Activated CD8-positive, alpha-beta memory T cell treated with anti-CD3 and anti-CD28 coated beads, Interleukin-2, amount 50 U/mL, for 48 hours (primary cell): Measurements from ENCODE around the gene BCAR1.
"Not testable (repeated sequence)": the region's sequence is repeated elsewhere in the genome, so short reads cannot be mapped to it uniquely, and the experiment has no call there.

ENCODE experiments used
- DNase-seq: peaks from one replicate; pipeline ENCODE4 v3.0.0-alpha.2; 2020

The BCAR1 gene

DNA sequence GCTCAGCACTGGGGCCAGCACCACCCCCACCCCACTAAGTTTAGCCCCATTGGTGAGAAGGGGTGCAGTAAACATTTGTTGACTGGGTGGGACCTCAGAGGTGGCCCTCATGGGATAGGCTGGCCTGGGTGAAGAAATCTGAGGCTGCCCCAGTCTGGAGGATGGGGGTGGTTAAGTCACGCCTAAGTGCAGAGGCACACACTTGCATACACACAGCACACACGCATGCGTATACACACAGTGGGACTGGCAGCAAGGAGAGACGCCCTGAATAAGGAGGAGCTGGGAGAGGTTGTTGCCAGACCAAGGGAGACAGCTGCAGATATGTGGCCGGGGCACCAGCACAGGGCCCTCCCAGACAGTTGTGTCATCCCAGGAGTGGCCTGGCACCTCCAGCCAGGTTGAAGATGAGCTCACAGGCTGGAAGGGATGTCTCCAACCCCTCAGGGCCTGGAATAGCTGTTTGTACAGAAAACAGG, 3.0 kb upstream of the BCAR1 start:
- DNase-seq: no peak

DNA sequence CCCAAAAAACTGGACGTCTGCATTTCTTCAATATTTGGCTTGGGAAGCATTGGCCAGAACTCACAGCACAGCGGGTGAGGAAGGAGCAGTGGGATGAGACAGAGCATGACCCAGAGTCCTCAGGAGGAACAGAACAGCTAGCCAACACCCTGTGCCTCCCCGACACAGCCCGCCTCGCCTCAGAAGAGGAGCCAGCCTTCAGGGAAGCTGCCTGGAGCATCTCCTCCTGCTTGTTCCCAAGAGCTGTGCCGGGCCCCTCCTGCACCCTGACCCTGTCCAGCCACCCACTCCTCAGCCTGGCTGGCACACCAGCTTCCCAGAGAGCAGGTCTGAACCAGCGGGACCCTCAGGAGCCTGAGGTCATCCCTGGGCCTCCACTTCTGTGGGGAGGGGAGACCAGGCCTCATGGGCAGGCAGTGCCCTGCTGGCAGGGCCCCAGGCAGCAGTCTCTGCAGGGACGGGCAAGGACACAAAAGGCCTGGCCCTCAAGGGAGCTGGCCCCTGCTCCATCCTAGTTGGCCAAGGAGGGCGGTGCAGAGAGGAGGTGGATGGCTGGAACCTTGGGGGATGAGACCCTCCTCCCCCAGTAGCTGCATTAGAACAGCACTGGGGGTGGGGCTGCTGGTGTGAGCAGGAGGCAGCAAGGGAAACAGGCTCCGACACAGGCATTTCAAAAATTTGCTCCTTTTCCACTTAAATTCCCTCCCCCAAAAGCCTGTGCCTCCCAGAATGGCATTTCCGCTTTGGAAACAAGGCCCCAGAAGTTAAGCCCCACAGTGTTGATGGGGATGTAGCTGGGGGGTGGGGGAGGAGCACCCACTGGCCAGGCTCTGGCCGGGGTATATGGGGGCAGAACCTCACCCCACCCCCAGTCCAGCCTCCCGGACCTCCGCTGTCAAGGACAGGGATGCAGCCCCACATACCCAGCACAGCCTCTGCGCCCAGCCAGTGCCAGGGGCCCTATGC, 1.8 kb upstream of the BCAR1 start:
- no peak for DNase-seq

DNA sequence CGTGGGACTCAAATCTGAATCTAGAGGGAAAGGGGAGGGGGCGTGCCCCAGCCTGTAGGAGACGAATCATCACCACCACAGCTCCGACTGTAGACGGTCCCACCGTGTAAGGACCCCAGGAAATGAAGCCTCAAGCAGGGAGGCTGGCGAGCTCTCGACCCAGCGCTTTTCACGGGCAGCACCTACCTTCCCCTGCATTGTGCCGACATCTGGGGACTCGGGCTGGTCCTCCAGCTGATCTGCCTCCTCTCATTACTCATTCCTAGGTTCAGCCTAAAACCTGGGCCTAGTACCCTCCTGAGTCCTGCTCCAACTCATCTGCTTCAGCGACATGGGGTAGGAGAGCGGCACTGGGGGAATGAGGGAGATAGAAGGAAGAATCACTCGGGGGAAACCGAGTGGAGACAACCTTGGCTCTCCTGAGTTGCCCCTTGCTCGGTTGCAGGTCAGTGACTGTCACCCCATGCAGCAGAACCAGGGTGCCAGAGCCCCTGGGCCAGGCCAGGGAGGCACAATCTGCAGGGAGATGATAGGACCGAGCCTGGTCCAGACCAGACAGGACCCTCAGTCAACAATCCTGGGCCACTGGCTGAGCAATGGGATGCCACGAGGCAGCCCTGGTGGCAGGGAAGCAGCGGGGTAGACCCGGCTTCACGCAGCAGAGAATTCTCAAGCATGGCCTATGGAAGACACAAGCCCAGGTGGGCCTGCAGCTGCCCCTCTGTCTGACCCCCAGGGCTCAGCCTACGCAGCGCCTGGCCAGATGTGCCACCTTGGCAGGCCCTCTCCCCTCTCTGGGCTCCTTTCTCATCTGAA, 833 bp upstream of the BCAR1 start:
- no peak for DNase-seq

DNA sequence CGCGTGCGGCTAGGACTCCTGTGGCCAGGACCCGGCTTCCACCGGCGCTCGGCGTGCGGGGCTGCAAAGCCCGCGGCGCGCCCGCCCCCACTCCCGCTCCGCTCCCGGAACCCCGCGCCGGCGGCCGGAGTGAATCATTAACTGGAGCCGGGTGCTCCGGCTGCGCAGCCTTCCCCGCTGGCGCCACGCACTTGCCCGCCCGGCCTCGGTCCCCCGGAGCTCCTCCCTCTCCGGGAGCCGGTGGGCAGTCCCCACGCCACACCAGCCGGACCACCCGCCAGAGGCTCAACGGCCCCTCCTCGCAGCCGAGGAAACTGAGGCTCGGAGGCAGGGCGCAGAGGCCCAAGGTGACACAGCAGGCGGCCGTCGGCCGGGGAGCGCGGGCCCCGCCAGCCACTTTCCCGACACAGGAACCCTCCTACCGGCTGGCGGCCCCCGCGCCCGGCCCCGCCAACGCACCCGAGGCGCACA, 580 bp downstream of the BCAR1 start:
- DNase-seq: no peak

DNA sequence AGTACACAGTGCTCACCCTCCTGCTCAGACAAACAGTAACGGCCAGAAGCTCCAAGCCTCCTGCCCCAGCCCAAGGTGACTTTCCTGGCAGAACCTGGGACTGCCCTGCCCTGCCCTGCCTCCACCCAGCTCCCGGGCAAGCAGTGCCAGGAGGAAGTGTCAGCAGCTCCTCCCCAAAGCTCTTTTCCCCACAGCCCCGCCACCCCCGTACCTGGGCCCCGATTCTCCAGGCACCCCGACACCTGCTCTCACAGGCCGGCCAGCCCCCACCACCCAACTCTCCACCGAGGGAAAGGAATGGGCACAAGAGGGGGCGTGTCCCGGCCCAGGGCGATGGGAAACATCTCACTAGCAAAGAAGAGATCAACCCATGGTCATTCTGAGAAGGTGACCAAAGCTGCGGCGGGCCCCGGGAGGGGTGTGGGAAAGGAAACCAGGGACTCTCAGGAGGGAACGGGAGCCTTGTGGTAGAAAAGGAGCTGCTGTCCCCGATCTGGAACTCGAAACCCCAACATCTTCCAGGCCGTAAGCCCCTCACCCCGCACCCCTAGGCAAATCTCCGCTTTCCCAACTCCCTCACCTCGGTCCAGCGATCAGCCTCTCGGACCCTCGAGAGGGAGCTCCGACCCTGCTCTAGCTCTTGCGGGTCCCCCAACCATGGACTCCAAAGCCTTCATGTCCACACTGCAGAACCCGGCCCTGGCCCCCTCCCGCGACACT, 1.2 kb downstream of the BCAR1 start:
- no peak for DNase-seq

DNA sequence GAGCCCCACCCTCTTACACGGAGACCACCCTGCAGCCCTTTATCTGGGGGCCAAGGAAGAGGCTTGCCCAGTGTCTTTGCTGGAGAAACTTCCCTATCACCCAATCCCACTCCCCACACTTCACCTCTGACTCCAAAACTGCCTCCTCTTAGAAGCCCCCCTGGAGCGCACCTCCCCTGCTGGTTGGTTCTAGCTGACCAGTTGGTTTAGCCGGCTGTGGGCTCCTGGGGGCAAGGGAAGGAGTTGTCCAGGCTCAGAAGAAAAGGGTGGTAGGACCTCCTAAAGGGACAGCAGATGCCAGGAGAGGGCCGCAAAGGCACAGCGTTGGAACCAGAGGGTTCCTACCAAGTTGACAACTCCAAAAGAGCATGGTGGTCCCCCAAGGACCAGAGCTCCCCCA, 2.0 kb downstream of the BCAR1 start:
- no peak for DNase-seq

DNA sequence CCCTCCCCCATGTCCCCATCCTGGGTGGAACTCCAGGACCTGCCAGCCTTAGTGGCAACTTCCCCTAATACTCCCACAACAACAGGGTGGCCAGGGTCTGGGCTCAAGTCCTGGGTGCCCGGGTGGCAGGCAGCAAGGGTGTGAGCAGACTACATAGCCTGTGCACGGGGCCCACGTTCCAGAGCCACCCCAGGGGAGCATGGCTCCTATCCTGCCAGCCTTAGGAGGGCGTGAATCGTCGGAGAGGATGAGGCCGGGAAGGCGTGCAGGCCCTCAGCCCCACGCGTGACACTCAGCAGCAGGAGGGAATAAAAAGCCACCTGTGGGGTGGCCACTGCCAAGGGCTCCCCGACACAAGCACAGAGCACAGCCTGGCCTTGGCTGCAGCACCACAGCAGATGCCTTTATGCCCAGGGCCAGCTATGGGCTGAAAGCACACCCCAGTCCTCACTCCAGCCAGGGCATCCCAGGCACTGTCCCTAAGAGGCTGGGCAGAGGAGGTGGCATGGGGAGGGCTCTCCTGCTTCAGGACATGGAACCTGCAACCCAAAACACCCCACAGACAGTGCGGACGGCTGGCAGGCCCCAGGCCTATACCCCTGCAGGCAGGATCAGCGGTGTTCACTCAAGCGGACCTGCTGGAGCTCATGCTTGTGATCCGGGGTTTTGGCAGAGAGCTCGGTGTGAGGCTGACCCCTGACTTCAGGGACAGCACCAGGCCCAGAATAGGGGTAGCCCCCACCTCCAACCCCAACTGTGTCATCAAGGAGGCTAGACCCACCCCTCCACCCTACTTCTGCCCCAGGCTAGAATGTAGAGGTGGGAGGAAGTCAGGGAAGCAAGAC, 2.7 kb downstream of the BCAR1 start:
- DNase-seq: no peak

DNA sequence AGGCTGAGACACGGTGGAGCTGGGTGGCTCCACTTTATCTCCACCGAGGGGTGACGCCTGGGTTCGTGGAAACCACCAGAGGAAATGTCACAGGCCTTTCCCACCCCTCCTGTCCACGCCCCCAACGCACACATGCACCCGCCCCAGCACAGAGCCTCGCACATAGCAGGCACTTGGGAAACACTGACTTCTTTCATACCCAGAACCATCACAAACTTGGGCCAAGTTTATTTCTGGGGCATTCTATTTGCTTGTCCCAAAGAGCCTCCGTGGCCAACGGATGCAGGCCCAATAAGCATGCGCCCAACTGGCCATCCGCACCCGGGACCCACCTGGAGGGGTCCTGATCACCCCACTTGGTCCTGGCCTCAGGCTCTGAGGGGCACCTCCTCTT, 3.3 kb downstream of the BCAR1 start:
- no peak for DNase-seq

DNA sequence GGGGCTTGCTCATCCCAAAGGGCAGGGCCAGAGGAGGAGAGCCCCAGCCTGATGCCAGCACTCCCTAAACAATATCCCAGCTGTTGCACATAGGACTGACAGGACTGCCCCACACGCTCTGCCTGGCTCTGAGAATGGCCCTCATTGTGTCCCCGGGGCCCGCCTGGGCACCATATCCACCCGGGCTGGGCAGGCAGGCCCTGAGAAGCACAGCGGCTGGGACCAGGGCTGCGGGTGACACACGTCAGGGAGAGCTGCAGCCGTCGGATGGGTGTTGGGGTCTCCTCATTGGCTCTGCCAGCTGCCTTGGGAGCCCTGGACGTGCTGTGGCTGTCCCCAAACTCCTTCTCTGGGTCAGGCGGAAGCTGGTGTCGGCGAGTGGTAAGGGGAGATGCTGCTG, 4.2 kb downstream of the BCAR1 start:
- DNase-seq: no peak

DNA sequence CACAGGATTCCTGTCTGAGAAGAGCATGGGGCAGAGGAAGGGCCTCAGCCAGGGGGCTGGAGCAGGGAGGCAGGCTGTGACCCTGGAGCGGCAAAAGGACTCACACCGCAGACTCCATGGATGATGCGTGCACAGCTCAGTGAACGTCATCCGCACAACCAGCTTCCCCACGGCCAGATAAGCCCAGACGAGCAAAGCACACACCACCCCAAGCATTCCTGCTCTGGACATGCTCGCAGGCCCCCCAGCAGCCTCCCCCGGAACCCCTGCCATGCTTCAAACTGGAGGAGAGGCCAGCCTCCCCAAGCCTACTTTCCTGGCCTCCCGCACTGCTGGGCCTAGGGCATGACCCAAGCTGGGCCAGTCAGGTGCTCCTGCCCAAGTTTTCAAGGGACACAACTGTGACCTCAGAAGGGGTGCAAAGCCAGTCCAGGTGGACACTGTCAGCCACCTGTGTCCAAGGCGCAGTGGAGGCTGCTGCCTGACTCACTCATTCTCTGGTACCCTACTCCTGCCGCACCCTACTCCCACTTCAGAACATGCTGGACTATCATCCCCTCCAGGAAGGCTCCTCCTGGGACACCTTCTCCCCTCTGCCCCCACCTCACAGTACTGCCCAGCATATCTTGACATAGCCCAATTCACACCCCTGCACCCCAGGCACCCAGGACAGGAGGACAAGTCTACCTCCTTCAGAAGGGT, 4.8 kb downstream of the BCAR1 start:
- DNase-seq: no peak

DNA sequence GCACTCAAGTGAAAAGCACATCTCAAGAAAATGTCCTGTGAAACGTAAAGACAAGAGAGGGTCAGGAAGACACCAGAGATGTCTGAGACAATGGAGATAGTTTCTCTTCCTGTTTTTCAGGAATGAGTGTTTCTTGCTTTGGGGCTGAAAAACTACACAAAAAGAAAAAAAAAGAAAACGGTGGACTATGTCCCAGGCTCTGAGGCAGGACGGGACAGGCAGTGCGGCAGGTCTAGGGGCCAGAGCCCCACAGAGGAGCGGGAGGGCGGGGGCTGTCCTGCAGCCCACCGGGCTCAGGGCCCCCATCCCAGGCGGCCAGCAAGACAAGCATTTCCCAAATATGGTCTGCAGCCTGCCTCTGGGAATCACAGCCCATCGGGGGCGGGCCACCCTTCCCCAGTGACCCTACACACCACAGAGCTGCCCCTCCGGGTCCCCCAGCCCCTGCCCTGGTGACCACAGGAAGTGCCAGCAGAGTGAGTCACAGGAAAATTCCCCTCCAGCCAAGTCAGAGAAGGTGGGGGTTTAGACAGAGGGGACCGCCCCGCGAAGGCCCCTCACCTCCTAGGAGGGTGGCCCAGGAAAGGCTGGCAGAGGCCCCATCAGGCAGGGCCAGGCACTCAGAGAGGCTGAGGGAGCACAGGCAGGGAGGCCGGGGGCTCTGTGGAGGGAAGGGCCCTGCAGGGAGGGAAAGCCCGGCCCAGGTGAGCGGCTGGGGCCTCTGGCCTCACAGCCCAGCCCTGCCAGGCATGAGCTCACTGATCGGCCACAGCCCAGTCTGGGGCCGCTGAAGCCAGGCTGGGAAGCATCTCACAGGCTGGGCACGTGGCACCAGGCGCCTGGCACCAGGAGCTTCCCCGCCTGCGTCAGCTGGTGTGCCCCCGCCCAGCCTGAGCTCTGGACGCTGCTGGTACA, 6.3 kb downstream of the BCAR1 start:
- no peak for DNase-seq

DNA sequence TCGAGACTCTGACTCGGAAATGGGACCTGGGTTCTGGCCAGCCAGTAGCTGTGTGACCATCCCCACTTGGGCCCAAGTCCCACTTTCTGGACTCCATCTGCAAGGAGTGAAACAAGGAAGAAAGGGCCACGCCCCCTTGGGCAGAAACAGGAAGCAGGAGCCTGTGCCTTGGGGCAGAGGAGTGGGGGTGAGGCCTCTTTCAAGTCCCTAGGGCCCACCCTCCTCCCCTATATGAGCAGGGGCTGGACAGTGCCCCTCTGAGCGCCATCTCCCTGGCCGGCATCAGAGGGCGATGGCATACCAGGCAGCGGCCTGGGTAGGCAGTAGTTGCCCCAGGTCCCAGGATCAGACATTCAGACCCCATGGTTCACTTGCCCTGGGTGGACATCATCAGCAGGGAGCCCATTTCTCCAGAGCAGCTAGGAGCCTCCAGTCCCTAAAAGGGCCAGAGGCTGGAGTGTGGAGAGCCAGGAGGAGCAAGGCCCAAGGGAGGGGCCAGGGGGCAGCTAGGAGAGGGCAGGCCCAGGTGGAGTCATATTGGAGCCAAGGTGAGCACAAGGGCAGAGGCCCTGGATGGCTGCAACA, 7.1 kb downstream of the BCAR1 start:
- DNase-seq: no peak

DNA sequence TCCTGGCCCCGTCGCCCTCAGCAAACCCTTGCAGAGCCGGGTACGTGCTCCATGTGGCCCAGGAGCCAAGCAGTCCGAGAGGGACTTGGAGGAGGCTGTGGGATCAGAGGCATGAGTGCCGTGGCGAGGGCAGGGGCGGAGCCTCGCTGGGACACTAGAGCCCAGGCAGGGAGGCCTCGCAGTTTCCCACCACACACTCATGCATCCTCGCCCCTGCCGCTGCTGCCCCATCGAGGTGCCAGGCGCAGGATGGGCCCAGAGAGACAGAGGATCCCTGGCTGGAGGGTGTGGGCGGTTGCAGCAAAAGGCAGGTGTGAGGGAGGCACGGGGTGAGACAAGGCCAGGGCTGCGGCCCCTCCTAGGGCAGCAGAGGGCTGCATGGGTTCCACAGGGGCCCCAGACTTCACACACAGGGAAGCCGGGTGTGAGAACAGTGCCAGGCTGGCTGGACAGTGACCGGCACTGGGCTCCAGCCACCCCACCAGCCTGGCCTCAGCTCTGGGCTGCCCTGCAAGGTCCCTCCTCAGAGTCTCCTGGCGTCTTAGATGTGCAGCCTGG, 7.7 kb downstream of the BCAR1 start:
- no peak for DNase-seq

DNA sequence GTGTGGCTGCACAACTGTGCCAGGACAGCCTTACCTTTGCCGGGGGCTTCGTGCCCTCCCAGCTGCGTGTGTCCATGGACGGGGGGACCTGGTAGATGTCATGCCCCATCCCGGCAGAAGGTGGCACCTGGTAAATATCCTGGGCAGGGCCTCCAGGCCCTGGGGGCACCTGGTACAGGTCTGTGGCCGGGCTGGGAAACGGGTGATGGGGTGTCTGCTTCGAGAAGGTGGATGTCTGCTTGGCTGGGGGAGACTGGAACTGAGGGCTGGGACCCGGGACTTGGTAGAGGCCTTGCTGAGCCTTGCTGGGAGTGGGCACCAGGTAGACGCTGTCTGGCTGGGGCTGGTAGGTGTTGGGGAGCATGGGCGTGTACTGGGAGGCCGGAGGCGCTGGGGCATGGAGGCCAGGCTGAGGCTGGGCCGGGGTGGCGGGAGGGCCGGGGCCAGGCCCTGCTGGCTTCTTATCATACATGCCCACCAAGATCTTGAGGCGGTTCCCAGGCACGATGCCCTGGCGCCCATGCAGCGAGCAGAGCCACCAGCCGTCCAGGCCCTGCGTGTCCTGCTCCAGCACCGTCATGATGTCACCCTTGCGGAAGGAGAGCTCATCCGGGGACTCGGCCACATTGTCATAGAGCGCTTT, 8.9 kb downstream of the BCAR1 start:
- DNase-seq: not testable (repeated sequence)

DNA sequence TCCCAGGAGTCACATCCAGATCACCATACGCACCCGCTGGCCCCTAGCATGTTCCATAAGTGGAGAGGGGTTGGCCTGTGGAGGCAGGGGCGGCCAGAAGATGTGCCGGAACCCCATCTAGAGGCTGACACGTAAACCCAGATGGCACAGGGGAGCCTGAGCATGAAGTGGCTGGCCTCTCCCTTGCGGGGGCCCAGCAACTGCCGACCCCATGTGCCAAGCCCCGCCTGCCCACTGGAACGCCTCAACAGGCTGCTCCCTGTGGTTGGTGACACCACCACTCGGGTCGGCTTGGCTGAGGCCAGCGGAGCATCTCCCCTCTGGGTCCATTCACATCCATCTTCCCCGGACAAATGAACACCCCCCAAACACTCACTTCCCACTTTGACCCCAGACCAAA, 9.5 kb downstream of the BCAR1 start:
- DNase-seq: no peak

DNA sequence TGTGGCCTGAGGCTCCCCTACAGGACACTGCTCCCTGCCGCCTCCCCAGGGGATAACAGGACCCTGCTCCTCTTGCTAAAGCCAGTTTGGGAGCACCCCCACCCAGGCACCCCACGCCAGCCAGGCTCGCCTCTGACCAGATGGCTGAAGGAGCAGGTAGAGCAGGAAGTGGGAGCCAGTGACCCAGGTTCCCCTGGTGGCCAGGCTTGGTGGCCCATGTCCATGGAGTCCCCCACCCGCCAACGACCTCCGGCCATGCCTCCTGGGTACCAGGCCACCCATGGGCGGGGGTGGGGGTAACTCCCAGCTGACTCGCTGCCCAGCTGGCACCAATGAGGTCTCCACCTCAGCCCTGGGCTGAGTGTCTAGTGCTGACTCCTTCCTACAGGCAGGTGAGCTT, 10.0 kb downstream of the BCAR1 start:
- no peak for DNase-seq

DNA sequence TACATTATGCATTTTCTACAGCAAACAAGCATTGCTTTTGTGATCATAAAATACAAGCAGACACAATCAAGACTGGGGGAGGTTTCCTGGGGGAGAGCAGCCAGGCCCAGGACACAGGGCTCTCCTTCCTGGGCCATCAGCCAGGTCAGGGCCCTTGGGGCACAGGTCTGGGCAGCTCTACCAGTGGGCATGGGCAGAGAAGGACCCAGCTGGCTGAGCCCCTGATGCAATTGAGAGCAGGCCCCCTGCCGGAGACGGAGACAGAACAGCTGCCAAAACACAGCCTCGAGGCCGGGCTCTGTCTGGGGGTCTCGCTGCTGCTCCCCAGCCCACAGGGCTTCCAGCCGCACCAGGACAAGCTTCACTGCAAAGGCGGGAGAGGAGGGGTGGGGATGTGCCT, 10.8 kb downstream of the BCAR1 start:
- not testable (repeated sequence) for DNase-seq

DNA sequence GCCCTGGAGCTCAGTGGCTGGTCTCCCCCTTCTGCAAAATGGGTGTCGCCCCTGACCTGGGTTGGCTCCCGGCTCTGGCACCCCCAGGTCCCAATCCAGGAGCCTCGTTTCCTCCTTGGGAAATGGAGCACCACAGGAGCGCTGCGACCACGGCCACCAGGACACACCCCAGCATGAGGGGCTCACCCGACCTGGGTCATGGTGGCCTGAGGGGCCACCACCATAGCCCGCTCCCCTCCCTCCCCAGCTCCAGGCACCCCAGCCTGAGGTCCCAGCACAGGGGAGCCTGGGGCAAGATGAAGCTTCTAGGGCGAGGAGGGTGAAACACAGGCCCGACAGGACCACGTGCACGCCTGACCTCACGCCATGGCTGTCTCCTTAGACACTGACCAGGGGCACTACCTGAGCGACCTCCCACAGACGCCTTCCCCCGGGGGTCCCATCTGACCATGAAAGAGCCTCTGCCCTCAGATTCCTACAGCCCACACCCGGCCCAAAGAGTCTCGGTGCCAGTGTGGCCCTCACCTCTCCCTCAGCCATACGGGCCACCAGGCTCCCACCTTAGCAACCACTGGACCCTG, 11.8 kb downstream of the BCAR1 start:
- no peak for DNase-seq
